ENCODE data around the gene NKG7.

The NKG7 gene

GRCh38 chr19:51357952-51358351 is 14.5 kb downstream of the NKG7 start:
- FAIRE-seq: no peak

- no peak for FAIRE-seq
Observed at GRCh38 chr19:51356159-51356801, 16.2 kb downstream of the NKG7 start.

- FAIRE-seq: no peak
Observed at GRCh38 chr19:51354742-51355148, 17.7 kb downstream of the NKG7 start.

GRCh38 chr19:51354103-51354741 is 18.2 kb downstream of the NKG7 start:
- no peak for FAIRE-seq

GRCh38 chr19:51352783-51353360 is 19.6 kb downstream of the NKG7 start:
- no peak for FAIRE-seq

- FAIRE-seq: no peak
Observed at GRCh38 chr19:51351266-51351990, 21.0 kb downstream of the NKG7 start.

GRCh38 chr19:51347209-51347928 is 25.1 kb downstream of the NKG7 start:
- no peak for FAIRE-seq

- FAIRE-seq: no peak
Observed at GRCh38 chr19:51346742-51347141, 25.7 kb downstream of the NKG7 start.

GRCh38 chr19:51345076-51345620 is 27.3 kb downstream of the NKG7 start:
- FAIRE-seq: no peak

GRCh38 chr19:51342631-51343569 is 29.6 kb downstream of the NKG7 start:
- FAIRE-seq: no peak

- FAIRE-seq: no peak
Observed at GRCh38 chr19:51341976-51342580, 30.4 kb downstream of the NKG7 start, which contains the start of gene VSIG10L. Gene VSIG10L, minus strand, starts transcription at chr19:51342139. Its CDS starts 15 bp downstream, at chr19:51342124.

- FAIRE-seq: no peak
Observed at GRCh38 chr19:51341066-51341465, 31.4 kb downstream of the NKG7 start.

GRCh38 chr19:51339687-51340656 is 32.5 kb downstream of the NKG7 start:
- no peak for FAIRE-seq

GRCh38 chr19:51339313-51339686 is 33.2 kb downstream of the NKG7 start:
- FAIRE-seq: no peak

- FAIRE-seq: no peak
Observed at GRCh38 chr19:51338563-51339312, 33.7 kb downstream of the NKG7 start.

- FAIRE-seq: no peak
Observed at GRCh38 chr19:51337861-51338562, 34.4 kb downstream of the NKG7 start.

- no peak for FAIRE-seq
Observed at GRCh38 chr19:51337141-51337860, 35.2 kb downstream of the NKG7 start.

Measured in colon (tissue), 2 donors.